ENCODE results near the gene NPAS3. TPM values are rescaled to one million over a fixed set of nuclear protein-coding genes. Genes with fewer than 3 reads are reported as not detected.

NPAS3 gene
- total and polyA plus RNA-seq, 2 donors (not counting 1 experiment from before 2014, with no cell fraction given): 0.10 to 0.50 TPM

GRCh38 chr14:33331176-33331949 lies 392.7 kb downstream of the NPAS3 start:
- H4K20me1 ChIP-seq (ENCODE audit: control insufficient read depth, extremely low read depth, insufficient read depth, low read length): no peaks in the 10 kb centered on the region
- no peak overlapping the region for H3K9ac ChIP-seq (ENCODE audit: insufficient read depth, low read length)
- TF ChIP-seq CTCF (conservative IDR thresholded peaks at IDR 0.05 in 1 of 2, IDR thresholded peaks at IDR 0.05 in 1 of 2; ENCODE audit: low read depth in 1 of 2, low read length in 2 of 2): no peak
- no peak for TF ChIP-seq EZH2 (IDR thresholded peaks at IDR 0.05; ENCODE audit: low read length, missing control alignments)
- H3K36me3 ChIP-seq (ENCODE audit: control insufficient read depth, insufficient read depth, low read length): no peaks in the 10 kb centered on the region
- DNase-seq (ENCODE audit: low read depth in 2 of 2): no peak
- no peaks in the 10 kb centered on the region for H3K9me3 ChIP-seq (ENCODE audit: control insufficient read depth, insufficient read depth, low read depth, low read length)
- no peaks in the 10 kb centered on the region for H3K79me2 ChIP-seq (ENCODE audit: control insufficient read depth, insufficient read depth, low read length)
- no peak overlapping the region for H2AFZ ChIP-seq (ENCODE audit: low read length)
- no peaks in the 10 kb centered on the region for H3K4me1 ChIP-seq (ENCODE audit: control insufficient read depth, extremely low read depth, insufficient read depth, low read length)
- H3K27ac ChIP-seq (ENCODE audit: insufficient read depth, low read length): no peak overlapping the region
- no peak overlapping the region for H3K4me3 ChIP-seq (replicated peaks in 1 of 4; ENCODE audit: control extremely low read depth in 1 of 4, insufficient read depth in 1 of 4, low read depth in 3 of 4, low read length in 4 of 4)
- H3K27me3 ChIP-seq (ENCODE audit: control insufficient read depth, insufficient read depth, low read length): no peaks in the 10 kb centered on the region
- H3K4me2 ChIP-seq (ENCODE audit: extremely low read depth, insufficient read depth, low read length): no peak overlapping the region

- H4K20me1 ChIP-seq (ENCODE audit: control insufficient read depth, extremely low read depth, insufficient read depth, low read length): no peaks in the 10 kb centered on the region
- H3K9me3 ChIP-seq (ENCODE audit: control insufficient read depth, insufficient read depth, low read depth, low read length): no peaks in the 10 kb centered on the region
- H3K9ac ChIP-seq (ENCODE audit: insufficient read depth, low read length): no peak overlapping the region
- H3K27ac ChIP-seq (ENCODE audit: insufficient read depth, low read length): no peak overlapping the region
- H3K27me3 ChIP-seq (ENCODE audit: control insufficient read depth, insufficient read depth, low read length): no peaks in the 10 kb centered on the region
- DNase-seq (ENCODE audit: low read depth in 2 of 2): no peak
- no peak overlapping the region for H3K4me2 ChIP-seq (ENCODE audit: extremely low read depth, insufficient read depth, low read length)
- H3K4me3 ChIP-seq (replicated peaks in 1 of 4; ENCODE audit: control extremely low read depth in 1 of 4, insufficient read depth in 1 of 4, low read depth in 3 of 4, low read length in 4 of 4): no peak overlapping the region
- no peaks in the 10 kb centered on the region for H3K4me1 ChIP-seq (ENCODE audit: control insufficient read depth, extremely low read depth, insufficient read depth, low read length)
- TF ChIP-seq CTCF (conservative IDR thresholded peaks at IDR 0.05 in 1 of 2, IDR thresholded peaks at IDR 0.05 in 1 of 2; ENCODE audit: low read depth in 1 of 2, low read length in 2 of 2) (no peak), EZH2 (IDR thresholded peaks at IDR 0.05; ENCODE audit: low read length, missing control alignments) (no peak)
- H3K36me3 ChIP-seq (ENCODE audit: control insufficient read depth, insufficient read depth, low read length): no peaks in the 10 kb centered on the region
- no peaks in the 10 kb centered on the region for H3K79me2 ChIP-seq (ENCODE audit: control insufficient read depth, insufficient read depth, low read length)
- no peak overlapping the region for H2AFZ ChIP-seq (ENCODE audit: low read length)
These were observed 393.8 kb downstream of the NPAS3 start for GRCh38 chr14:33332497-33332896.

- no peaks in the 10 kb centered on the region for H4K20me1 ChIP-seq (ENCODE audit: control insufficient read depth, extremely low read depth, insufficient read depth, low read length)
- H3K36me3 ChIP-seq (ENCODE audit: control insufficient read depth, insufficient read depth, low read length): no peaks in the 10 kb centered on the region
- DNase-seq (ENCODE audit: low read depth in 2 of 2): peak in 1 of 2 donors; percentile 64
- H2AFZ ChIP-seq (ENCODE audit: low read length): no peak overlapping the region
- no peaks in the 10 kb centered on the region for H3K27me3 ChIP-seq (ENCODE audit: control insufficient read depth, insufficient read depth, low read length)
- TF ChIP-seq CTCF (conservative IDR thresholded peaks at IDR 0.05 in 1 of 2, IDR thresholded peaks at IDR 0.05 in 1 of 2; ENCODE audit: low read depth in 1 of 2, low read length in 2 of 2): no peak
- no peak for TF ChIP-seq EZH2 (IDR thresholded peaks at IDR 0.05; ENCODE audit: low read length, missing control alignments)
- no peaks in the 10 kb centered on the region for H3K4me1 ChIP-seq (ENCODE audit: control insufficient read depth, extremely low read depth, insufficient read depth, low read length)
- no peak overlapping the region for H3K9ac ChIP-seq (ENCODE audit: insufficient read depth, low read length)
- H3K4me3 ChIP-seq (replicated peaks in 1 of 4; ENCODE audit: control extremely low read depth in 1 of 4, insufficient read depth in 1 of 4, low read depth in 3 of 4, low read length in 4 of 4): no peak overlapping the region
- H3K27ac ChIP-seq (ENCODE audit: insufficient read depth, low read length): no peak overlapping the region
- no peaks in the 10 kb centered on the region for H3K9me3 ChIP-seq (ENCODE audit: control insufficient read depth, insufficient read depth, low read depth, low read length)
- H3K4me2 ChIP-seq (ENCODE audit: extremely low read depth, insufficient read depth, low read length): no peak overlapping the region
- H3K79me2 ChIP-seq (ENCODE audit: control insufficient read depth, insufficient read depth, low read length): no peaks in the 10 kb centered on the region
These were observed 396.7 kb downstream of the NPAS3 start for GRCh38 chr14:33335366-33335765.
